Uterus (tissue), 2 donors: ENCODE results near the gene POU3F4.

Experiments used
- POLR2A ChIP-seq, 2 donors: fragments of 450-650 bp; IDR thresholded peaks; one replicate each; pipeline ENCODE4 v1.6.1; 2016; ENCODE audit warnings: antibody characterized with exemption in 2 of 2, mild to moderate bottlenecking in 1 of 2, moderate library complexity in 1 of 2
- TF ChIP-seq, protein P1 (sequence below), 4 experiments: fragments of 200-600 bp in 2 of 4; fragments of 450-650 bp in 2 of 4; sonication (generic) in 2 of 4; IDR thresholded peaks; one replicate each; pipeline ENCODE4 v1.5.1; 2016 to 2019; ENCODE audit warnings: antibody characterized with exemption in 4 of 4, mild to moderate bottlenecking in 2 of 4, moderate library complexity in 1 of 4

DNA sequence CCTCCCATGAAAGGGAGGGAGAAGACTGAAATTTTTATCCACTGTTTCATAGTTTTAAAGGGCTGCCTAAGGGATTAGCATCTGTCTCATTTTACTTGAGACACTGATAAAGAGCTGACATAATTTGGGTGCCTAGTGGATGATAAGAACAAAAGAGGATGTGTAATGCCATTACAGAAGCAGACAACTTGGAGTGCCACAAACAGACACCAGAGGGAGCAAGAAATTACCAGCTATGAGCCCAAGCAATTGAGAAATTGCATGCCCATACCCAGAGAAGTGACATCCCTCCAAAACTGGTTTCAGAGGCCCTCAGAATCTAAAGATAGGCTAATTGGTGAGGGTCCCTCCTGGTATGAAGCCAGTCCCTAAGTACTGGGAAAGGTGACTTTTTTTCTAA, 38.5 kb upstream of the POU3F4 start:
- TF ChIP-seq, protein P1, sequence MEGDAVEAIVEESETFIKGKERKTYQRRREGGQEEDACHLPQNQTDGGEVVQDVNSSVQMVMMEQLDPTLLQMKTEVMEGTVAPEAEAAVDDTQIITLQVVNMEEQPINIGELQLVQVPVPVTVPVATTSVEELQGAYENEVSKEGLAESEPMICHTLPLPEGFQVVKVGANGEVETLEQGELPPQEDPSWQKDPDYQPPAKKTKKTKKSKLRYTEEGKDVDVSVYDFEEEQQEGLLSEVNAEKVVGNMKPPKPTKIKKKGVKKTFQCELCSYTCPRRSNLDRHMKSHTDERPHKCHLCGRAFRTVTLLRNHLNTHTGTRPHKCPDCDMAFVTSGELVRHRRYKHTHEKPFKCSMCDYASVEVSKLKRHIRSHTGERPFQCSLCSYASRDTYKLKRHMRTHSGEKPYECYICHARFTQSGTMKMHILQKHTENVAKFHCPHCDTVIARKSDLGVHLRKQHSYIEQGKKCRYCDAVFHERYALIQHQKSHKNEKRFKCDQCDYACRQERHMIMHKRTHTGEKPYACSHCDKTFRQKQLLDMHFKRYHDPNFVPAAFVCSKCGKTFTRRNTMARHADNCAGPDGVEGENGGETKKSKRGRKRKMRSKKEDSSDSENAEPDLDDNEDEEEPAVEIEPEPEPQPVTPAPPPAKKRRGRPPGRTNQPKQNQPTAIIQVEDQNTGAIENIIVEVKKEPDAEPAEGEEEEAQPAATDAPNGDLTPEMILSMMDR (IDR thresholded peaks at IDR 0.05): no peak
- no peak for TF ChIP-seq POLR2A (IDR thresholded peaks at IDR 0.05)
